ENCODE data around the gene ADAM15. TPM values are rescaled to one million over a fixed set of nuclear protein-coding genes. Genes with fewer than 3 reads are reported as not detected.
A peak's percentile ranks its signal among the peaks of the same experiment; 100 is the strongest.

ADAM15 gene
- total and polyA plus RNA-seq, 2 of the 8 experiments (the other 6 are each of a cell fraction or from before 2014, with no cell fraction given), result 32.9 to 37.6 TPM

DNA sequence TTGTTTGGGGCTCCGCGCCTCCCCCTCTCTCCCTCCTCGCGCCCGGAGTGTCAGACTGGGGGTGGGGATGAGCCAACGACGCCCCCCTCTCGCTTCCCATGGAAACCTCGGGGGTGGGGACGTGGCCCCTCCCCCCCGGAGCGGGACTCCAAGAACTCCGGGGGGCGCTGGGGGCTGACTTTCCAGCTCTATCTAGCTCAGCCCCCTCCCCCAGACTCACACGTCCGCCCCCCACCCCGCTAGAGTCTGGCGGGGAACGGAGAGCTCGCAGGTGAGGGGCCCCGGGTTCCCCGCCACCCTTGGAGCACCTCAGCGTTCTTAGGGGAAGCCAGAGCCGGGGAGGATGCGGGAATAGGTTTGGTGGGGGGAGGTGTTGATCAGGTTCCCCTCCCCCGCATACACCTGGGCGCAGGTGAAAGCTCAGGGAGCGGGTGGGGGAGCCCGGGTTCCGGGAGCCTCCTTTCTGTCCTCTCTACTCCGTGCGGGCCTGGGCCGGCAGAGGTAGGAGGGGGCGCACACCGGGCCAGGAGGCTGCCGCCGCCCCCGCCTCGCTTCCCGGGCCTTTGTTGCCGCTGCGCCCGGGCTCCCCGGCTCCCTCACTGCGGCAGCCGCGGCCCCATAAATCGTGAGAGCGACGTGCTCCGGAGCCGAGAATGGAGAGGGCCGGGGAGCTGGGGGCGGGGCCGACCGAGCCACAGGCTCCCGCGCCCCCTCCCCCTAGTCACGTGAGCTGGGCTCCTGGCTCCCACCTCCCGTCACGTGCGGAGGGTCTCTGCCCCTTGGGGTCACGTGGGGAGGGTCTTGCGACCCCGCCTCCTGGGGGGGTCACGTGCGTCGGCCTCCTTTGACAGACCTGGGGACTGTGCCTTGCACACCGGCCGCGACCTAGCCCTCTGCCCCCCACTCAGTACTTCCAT lies 29.5 kb downstream of the ADAM15 start (continued):
- TF ChIP-seq HDAC2 (IDR thresholded peaks at IDR 0.05; ENCODE audit: borderline replicate concordance in 1 of 2, low read depth in 2 of 2, low read length in 2 of 2) (0 out of 4 replicates have a peak, but pooled peaks of 1 of the 2 experiments have one; percentile 32), POLR2A (IDR thresholded peaks at IDR 0.05; ENCODE audit: control extremely low read depth in 1 of 2, low read depth in 2 of 2, low read length in 2 of 2) (peak in 1 of 2 experiments; percentile 55; a peak in 1 of 3 replicates), TAF1 (IDR thresholded peaks at IDR 0.05; ENCODE audit: low read depth, low read length) (peak; percentile 7; the same call in 1 of the 2 replicates), JUN (IDR thresholded peaks at IDR 0.05; ENCODE audit: low read depth, low read length) (no peak), KDM4A (IDR thresholded peaks at IDR 0.05; ENCODE audit: low read depth, low read length, severe bottlenecking) (peak; percentile 18), EP300 (IDR thresholded peaks at IDR 0.05; ENCODE audit: borderline replicate concordance in 1 of 2, low read depth in 2 of 2, low read length in 2 of 2) (0 out of 3 replicates have a peak, but pooled peaks of 1 of the 2 experiments have one; percentile 42), SIRT6 (IDR thresholded peaks at IDR 0.05; ENCODE audit: low read length) (no peak), GABPA (IDR thresholded peaks at IDR 0.05; ENCODE audit: borderline replicate concordance, insufficient read depth, low read length) (no peak), RBBP5 (IDR thresholded peaks at IDR 0.05; ENCODE audit: borderline replicate concordance, low read depth, low read length) (peak; percentile 41; the same call in 1 of the 2 replicates), SP4 (IDR thresholded peaks at IDR 0.05; ENCODE audit: low read length) (peak; percentile 97), EZH2 (IDR thresholded peaks at IDR 0.05; ENCODE audit: low read depth, low read length, severe bottlenecking) (no peak), PHF8 (conservative IDR thresholded peaks at IDR 0.05; ENCODE audit: low read depth, low read length) (no peak; the same call in 1 of the 2 replicates)
- TF ChIP-seq, protein P1, sequence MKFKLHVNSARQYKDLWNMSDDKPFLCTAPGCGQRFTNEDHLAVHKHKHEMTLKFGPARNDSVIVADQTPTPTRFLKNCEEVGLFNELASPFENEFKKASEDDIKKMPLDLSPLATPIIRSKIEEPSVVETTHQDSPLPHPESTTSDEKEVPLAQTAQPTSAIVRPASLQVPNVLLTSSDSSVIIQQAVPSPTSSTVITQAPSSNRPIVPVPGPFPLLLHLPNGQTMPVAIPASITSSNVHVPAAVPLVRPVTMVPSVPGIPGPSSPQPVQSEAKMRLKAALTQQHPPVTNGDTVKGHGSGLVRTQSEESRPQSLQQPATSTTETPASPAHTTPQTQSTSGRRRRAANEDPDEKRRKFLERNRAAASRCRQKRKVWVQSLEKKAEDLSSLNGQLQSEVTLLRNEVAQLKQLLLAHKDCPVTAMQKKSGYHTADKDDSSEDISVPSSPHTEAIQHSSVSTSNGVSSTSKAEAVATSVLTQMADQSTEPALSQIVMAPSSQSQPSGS (IDR thresholded peaks at IDR 0.05; ENCODE audit: low read length), result no peak
- TF ChIP-seq, protein P2, sequence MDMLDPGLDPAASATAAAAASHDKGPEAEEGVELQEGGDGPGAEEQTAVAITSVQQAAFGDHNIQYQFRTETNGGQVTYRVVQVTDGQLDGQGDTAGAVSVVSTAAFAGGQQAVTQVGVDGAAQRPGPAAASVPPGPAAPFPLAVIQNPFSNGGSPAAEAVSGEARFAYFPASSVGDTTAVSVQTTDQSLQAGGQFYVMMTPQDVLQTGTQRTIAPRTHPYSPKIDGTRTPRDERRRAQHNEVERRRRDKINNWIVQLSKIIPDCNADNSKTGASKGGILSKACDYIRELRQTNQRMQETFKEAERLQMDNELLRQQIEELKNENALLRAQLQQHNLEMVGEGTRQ (IDR thresholded peaks at IDR 0.05; ENCODE audit: low read length), result peak; percentile 100
- TF ChIP-seq, protein P3, sequence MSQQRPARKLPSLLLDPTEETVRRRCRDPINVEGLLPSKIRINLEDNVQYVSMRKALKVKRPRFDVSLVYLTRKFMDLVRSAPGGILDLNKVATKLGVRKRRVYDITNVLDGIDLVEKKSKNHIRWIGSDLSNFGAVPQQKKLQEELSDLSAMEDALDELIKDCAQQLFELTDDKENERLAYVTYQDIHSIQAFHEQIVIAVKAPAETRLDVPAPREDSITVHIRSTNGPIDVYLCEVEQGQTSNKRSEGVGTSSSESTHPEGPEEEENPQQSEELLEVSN (IDR thresholded peaks at IDR 0.05), result peak; percentile 90

Data from H1 (cell line).